Measurements from ENCODE around the gene STPG4. TPM values are rescaled to one million over a fixed set of nuclear protein-coding genes. Genes with fewer than 3 reads are reported as not detected.

STPG4 gene
- total RNA-seq, 1 experiment from 2014 or later = 0.13 TPM

GRCh38 chr2:47152803-47153202 lies 2.3 kb downstream of the STPG4 start:
- Histone ChIP-seq H4K5ac (ENCODE audit: insufficient read length, low read depth, low read length) (no peak overlapping the region), H3K9me3 (ENCODE audit: control insufficient read depth, low read depth, low read length) (no peaks in the 10 kb centered on the region), H3K56ac (ENCODE audit: insufficient read length, low read depth, low read length) (no peak overlapping the region), H3K4me2 (ENCODE audit: insufficient read depth, insufficient read length, low read length) (no peak overlapping the region), H2BK20ac (ENCODE audit: low read depth, low read length, poor library complexity, severe bottlenecking) (no peak overlapping the region), H3K23me2 (ENCODE audit: insufficient read length, low read depth, low read length, poor library complexity, severe bottlenecking) (no peaks in the 10 kb centered on the region), H3K18ac (ENCODE audit: insufficient read length, low read depth, low read length) (no peak overlapping the region), H2BK5ac (ENCODE audit: insufficient read length, low read length) (no peak overlapping the region), H4K20me1 (ENCODE audit: control insufficient read depth, insufficient read depth, insufficient read length) (no peaks in the 10 kb centered on the region), H3K79me1 (ENCODE audit: insufficient read depth, low read depth, low read length, poor library complexity, severe bottlenecking) (no peaks in the 10 kb centered on the region), H3K23ac (ENCODE audit: insufficient read length, low read depth, low read length) (no peak overlapping the region), H3K27ac (ENCODE audit: insufficient read length, low read depth, low read length) (no peak overlapping the region), H2AFZ (ENCODE audit: low read length) (no peak overlapping the region), H2BK15ac (ENCODE audit: low read depth, low read length) (no peak overlapping the region), H3K4ac (ENCODE audit: low read depth, low read length) (no peak overlapping the region), H3K9ac (ENCODE audit: extremely low read depth, insufficient read length, low read length) (no peak overlapping the region), H3K79me2 (ENCODE audit: insufficient read depth, low read length) (no peaks in the 10 kb centered on the region), H3K27me3 (ENCODE audit: insufficient read depth, low read length) (no peaks in the 10 kb centered on the region), H2BK120ac (ENCODE audit: low read depth, low read length, poor library complexity, severe bottlenecking) (no peak overlapping the region), H2BK12ac (ENCODE audit: insufficient read length, low read depth, low read length) (no peak overlapping the region), H3K4me1 (ENCODE audit: insufficient read depth, low read length) (no peaks in the 10 kb centered on the region), H2AK5ac (ENCODE audit: insufficient read length, low read length) (no peak overlapping the region), H4K91ac (ENCODE audit: insufficient read length, low read depth, low read length) (no peak overlapping the region), H4K8ac (replicated peaks; ENCODE audit: insufficient read length, low read depth, low read length) (no peak overlapping the region), H3K14ac (ENCODE audit: insufficient read depth, low read length) (no peak overlapping the region), H3T11ph (ENCODE audit: low read length) (no peak overlapping the region)
- no peak for DNase-seq
- Mint-ChIP-seq H3K36me3 (ENCODE audit: insufficient read depth in 1 of 3, low read depth in 3 of 3) (peaks cover 10 to 13% (median 13%) of the 10 kb centered on the region in 3 experiments; a peak in 5 of 7 replicates), H3K27me3 (ENCODE audit: low read depth) (no peaks in the 10 kb centered on the region), H3K4me1 (no peaks in the 10 kb centered on the region), H3K4me3 (no peak overlapping the region), H3K9me3 (no peaks in the 10 kb centered on the region; a peak in 1 of 5 replicates), H3K27ac (no peak overlapping the region)
- TF ChIP-seq, protein P1, sequence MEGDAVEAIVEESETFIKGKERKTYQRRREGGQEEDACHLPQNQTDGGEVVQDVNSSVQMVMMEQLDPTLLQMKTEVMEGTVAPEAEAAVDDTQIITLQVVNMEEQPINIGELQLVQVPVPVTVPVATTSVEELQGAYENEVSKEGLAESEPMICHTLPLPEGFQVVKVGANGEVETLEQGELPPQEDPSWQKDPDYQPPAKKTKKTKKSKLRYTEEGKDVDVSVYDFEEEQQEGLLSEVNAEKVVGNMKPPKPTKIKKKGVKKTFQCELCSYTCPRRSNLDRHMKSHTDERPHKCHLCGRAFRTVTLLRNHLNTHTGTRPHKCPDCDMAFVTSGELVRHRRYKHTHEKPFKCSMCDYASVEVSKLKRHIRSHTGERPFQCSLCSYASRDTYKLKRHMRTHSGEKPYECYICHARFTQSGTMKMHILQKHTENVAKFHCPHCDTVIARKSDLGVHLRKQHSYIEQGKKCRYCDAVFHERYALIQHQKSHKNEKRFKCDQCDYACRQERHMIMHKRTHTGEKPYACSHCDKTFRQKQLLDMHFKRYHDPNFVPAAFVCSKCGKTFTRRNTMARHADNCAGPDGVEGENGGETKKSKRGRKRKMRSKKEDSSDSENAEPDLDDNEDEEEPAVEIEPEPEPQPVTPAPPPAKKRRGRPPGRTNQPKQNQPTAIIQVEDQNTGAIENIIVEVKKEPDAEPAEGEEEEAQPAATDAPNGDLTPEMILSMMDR (conservative IDR thresholded peaks at IDR 0.05) = no peak
